NCI-H524 treated with DMSO at 0.1 percent for 48 hours (cell line): Measurements from ENCODE around the gene ADRA2B.

Experiments
- DNase-seq: peaks from one replicate; lab custom pipeline; 2025; lab: John Stamatoyannopoulos, UW

The ADRA2B gene

GRCh38 chr2:96137321-96138178, 21.2 kb upstream of the ADRA2B start:
- DNase-seq = no peak

- DNase-seq = no peak
These were observed 19.9 kb upstream of the ADRA2B start for GRCh38 chr2:96136129-96136720.

DNA sequence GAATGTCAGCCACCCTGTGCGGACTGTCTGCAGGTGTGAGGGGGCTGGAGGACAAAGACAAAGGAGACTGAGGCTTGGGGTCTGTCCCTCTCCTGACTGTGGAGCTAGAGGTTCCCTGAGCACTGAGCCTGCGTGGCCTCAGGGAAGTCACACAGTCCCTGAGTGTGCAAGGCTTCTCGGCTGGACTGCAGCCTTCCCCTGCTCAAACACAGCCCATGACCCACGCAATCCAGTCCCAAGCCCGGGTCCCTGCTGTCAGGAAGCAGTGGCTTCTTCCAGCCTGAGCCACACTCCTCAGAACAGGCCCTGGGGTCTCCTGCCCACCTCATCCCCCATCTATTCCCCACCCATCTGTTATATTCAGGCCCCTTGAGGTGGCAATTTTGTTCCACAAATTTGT, 19.2 kb upstream of the ADRA2B start:
- DNase-seq = no peak

DNA sequence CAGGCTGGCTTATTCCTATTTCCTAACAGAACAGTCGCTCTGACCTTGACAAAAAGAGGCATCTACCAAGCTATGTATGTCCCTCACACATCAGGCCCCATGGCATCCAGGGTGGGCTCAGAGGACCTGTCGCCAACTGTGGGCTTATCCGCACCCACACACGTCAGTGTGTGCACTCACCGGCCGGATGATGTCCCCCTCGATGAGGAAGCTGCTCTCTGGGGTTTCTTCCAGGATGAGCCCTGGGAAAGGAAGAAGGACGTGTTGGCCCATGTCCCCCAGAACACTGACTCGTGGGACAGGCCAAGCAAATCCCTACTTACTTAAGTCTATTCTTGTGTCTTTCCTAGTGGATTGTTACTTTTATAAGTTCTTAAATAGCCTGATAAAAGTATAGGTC, 18.8 kb upstream of the ADRA2B start:
- no peak for DNase-seq

DNA sequence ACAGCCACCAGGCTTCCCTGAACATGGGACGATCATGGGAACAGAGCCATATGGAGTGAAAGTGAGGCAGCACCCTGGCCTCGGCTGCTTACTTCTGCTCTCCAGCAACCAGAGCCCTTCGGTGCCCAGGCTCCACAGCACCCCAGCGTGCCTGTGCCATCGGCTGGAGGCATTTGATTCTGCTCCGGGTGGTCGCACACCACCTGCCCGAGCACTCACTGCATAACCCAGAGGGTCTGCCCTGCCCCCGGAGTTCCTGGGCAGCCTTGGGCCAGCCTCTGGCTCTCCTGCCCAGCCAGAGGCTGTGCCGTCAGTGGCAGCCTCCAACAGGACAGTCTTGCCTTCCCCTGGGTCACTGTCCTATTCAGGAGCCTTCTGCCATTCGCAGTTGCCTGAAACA, 18.1 kb upstream of the ADRA2B start:
- no peak for DNase-seq

- no peak for DNase-seq
These were observed 15.7 kb upstream of the ADRA2B start for GRCh38 chr2:96131813-96132745.

GRCh38 chr2:96131152-96131812, 14.9 kb upstream of the ADRA2B start:
- no peak for DNase-seq

DNA sequence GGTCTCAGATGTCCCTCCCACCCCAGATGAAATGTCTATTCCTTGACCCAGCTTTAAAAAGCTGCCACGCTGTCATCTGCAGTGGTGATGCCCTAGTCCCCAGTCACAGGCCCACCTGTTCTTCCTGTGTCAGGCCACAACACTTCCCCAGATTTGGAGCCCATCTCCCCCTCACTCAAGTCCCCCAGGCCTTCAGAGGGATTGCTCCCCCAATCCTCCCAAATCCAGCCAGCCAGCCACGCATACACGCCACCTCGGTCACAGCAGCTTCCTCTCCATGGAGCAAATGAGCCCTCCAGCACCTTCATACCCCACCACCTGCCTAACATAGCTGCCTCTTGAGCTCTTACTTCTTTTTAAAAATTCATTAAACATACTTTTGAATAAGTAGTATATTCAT, 14.1 kb upstream of the ADRA2B start:
- DNase-seq = no peak

DNA sequence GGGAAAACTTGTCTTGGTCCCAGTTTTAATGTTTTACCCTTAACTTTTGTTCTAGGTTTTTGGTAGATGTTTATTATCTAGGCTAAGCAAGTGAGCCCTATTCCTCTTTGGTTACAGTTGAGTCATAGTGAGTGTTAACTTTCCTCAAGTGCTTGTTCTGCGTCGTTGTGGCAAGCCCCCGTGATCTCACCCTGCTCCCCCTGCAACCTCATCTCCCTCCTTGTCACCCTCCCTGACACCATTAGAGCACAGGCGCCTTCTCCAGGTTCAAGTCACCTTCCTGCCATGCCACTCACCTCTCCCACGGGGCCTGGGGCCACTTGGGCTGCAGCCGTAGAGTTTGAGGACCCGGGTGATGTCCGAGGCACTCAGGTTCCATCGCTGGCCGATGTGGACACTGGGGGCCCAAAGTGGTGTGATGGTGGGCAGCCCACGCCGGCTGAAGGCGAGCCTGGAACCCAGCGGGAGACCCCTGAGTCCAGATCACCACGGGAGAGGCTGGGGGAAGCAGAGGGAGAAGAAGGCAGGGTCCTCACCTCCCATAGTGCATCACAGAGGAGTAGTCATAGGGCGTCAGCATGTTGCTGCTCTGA, 13.3 kb upstream of the ADRA2B start:
- DNase-seq = no peak

DNA sequence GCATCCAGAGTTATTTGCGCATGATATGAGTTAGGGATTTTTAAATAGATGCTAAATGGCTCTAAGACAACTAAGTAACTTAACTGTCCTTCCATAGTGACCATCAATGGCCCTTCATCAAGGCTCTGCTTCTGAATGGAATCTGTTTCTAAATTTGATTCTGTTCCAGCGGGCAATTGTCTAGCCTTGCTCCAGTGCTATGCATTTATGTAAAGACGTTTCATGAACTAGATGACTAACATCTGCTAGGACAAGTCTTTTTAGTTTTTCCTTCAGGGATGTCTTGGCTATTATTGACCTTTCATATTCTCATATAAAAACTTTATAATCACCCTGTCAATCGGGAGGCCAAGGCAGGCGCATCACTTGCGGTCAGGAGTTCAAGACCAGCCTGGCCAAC, 12.1 kb upstream of the ADRA2B start:
- no peak for DNase-seq

DNA sequence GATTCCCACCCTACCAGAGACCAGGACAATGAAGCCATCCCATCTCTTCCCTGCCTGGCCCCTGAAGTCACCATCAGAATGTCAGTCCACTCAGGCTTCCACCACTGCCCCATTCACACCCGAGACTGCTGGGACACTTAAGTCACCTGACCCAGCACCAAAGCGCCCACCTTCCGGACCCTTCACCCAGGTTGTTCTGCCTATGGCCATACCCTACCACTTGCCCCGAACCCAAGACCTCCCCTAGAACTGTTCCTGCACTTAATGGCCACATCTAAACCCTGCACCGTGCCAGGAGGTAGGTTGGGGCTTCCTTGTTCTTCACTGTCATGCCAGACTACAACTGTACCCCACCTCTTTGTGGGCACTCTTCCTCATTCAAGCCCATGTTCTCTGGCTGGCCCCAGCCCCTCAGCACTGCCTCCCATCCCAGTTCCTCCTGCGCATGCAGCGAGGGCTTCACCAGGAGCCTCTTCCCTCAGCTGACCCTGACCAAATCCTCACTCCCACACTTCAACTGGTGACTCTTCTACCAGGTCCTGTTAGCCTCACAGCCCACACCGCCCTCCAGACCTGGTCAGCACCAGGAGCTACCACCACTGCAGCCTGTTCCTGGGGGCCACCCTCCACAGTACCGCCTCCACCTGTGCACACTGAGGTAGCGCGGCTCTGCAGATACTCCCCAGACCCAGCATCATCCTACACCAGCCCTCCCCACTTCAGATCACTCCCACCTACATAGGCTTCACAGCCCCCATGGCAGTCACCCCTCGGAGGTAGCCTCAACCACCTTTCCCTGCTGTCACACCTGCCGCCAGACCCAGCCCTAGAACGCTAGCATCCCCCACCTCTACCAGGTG, 8.3 kb upstream of the ADRA2B start:
- no peak for DNase-seq

DNA sequence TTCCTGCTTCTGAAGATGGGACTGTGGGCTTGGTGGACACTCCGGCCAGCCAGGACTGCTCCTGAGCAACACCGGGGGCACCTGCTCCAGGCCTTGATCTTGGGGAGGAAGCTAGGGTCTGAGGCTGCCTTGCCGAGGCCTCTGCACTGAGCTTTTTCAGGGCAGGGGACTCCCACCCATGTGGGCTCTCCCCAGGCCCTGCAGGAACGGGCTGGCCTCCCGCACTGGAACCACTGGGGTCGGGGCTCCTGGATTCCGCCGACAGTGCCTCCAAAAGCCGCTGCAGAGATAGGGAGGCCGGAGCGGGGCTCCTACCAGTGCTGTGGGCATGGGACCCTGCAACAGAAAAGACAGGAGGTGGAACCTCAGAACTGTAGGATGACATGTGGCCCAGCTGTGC, 7.6 kb upstream of the ADRA2B start:
- no peak for DNase-seq

- no peak for DNase-seq
These were observed 6.9 kb upstream of the ADRA2B start for GRCh38 chr2:96123290-96123689.

DNA sequence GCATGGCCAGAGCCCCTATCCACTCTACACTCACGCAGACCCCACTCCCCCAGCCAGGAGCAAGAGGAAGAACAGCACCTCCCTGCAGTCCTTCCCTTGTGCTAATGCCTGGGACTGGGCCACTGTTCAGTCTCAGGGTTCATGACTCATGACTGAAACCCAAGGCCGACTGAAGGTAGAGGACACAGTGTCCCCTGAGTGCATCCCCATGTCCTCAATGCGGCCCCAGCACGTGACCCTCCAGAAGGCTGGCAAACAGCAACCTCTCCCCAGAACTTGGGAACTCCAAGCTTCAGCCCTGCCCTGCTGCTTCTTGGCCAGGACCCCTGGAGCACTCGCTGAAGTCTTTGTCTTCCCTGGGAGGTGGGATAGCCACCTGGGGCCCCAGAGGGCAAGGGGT, 6.0 kb upstream of the ADRA2B start:
- no peak for DNase-seq

DNA sequence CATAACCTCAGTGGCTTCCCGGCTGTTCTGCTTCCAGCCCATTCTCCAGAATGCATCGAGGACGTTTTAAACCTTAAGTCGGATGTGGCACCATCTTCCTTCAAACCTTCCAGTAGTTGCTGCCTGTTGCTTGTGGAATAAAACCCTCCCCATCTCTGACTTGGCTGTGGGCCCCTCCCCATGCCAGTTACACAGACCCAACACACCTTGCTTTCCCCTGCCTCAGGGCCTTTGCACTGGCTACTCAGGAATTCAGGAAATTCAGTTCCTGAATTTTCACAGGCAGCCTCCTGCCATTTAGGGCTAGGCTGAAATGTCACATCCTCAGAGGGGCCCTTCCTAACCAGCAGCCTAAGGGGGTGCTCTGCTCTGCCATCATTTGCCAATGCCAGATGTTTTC, 5.0 kb upstream of the ADRA2B start:
- DNase-seq = no peak

DNA sequence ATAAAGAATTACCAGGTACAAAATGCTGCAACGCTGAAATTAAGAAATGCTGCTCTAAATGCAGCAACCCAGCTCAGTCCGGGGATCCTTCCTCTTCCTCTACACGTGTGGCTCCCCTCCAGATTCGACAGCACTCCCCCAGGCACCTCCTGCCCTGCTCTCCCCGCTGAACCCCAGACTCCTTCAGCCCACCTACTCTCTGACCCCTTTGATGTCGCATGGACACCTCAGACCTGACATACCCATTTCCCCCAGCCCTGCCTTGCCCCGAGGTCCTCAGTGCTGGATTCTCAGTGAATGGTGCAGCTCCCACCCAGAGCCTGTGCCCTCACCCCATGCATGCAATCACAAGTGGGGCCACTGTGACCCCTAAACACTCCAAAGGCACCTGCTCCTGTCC, 4.6 kb upstream of the ADRA2B start:
- no peak for DNase-seq

DNA sequence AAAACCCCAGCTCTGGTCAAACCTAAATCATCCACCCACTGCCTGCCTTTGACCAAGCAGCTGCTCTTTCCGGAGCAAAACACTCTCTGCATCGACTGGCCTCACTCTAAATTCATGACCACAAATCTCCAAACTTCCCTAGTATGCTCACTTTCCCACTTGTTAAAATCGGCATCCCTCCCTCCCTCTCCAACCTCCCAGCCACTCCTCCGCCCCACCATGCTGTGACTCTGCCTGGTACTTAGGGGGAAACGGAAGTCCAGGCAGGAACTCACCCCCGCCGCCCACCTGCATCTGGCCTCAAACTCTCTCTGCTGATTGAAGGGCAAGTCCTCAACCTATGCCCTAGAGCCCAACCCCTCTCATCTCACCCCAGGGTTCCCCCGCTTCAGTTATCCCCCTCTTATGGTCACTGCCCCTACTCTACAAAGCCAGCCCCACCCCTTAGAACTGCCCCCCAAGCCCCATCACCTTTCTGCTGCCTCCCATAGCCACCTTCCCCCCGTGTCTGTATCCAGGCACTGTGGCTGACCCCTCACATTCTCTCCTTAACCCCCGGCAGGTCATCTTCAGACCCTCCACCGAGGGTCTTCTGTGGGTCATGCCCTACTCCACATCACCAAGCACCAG, 3.8 kb upstream of the ADRA2B start:
- DNase-seq = no peak

DNA sequence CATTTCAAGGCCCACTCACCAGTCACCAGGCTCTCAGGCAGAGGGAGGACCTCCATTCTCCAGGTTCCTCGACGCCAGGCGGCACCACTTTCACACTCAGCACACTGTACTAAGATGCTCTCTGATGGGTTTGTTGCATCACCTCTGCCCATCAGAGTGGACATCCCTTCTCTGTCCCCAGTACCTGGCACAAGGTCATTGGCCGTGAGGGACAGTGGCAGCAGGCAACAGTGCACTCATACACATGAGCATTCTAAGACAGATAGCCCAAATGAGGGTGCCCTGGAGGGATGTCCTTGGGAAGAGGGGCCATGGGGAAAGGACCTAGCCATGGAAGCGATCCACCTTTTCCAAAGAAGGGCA, 3.0 kb upstream of the ADRA2B start:
- DNase-seq = no peak

GRCh38 chr2:96118698-96119388, 2.5 kb upstream of the ADRA2B start:
- no peak for DNase-seq
